Sigmoid colon (tissue), 7 donors: Measurements from ENCODE around the gene LRRC56. TPM values are rescaled to one million over a fixed set of nuclear protein-coding genes. Genes with fewer than 3 reads are reported as not detected.

Source experiments
- DNase-seq: peaks from one replicate; pipeline ENCODE4 v3.0.0-alpha.2; 2019
- H3K27ac ChIP-seq, 4 donors: fragments of 200-600 bp; sonication (generic); one replicate each; pipeline ENCODE4 v1.5.1; 2016 to 2019; ENCODE audit warnings: mild to moderate bottlenecking in 1 of 4
- H3K27me3 ChIP-seq, 3 donors: fragments of 200-600 bp; sonication (generic); one replicate each; pipeline ENCODE4 v1.5.1; 2019; ENCODE audit warnings: mild to moderate bottlenecking in 1 of 3
- H3K36me3 ChIP-seq, 4 donors: fragments of 200-600 bp; sonication (generic); one replicate each; pipeline ENCODE4 v1.5.1; 2016 to 2019
- H3K4me1 ChIP-seq, 4 donors: fragments of 200-600 bp; sonication (generic); one replicate each; pipeline ENCODE4 v1.5.1; 2017 to 2019
- H3K4me3 ChIP-seq, 4 donors: fragments of 200-600 bp; sonication (generic); one replicate each; pipeline ENCODE4 v1.5.1; 2017 to 2019; ENCODE audit warnings: mild to moderate bottlenecking in 2 of 4, moderate library complexity in 1 of 4
- H3K9me3 ChIP-seq, 4 donors: fragments of 200-600 bp in 3 of 4; sonication (generic) in 3 of 4; one replicate each; pipeline versions ENCODE4 v1.5.1 to v1.6.1; 2013 to 2019
- EP300 ChIP-seq, 4 donors: sonication (generic); formaldehyde crosslinking; IDR thresholded peaks; one replicate each; pipeline ENCODE4 v1.6.1; 2017; ENCODE audit warnings: antibody characterized with exemption in 4 of 4
- POLR2A ChIP-seq, 2 donors: fragments of 450-650 bp; IDR thresholded peaks; one replicate each; pipeline ENCODE4 v1.6.1; 2016; ENCODE audit warnings: antibody characterized with exemption in 2 of 2, mild to moderate bottlenecking in 2 of 2, moderate library complexity in 2 of 2
- POLR2AphosphoS5 ChIP-seq, 4 donors: sonication (generic); formaldehyde crosslinking; IDR thresholded peaks; one replicate each; pipeline ENCODE4 v1.6.1; 2017; ENCODE audit warnings: antibody characterized with exemption in 4 of 4
- WGBS, 2 donors: extraction: QIAGEN DNeasy Blood & Tissue Kit; methylation state at CpG; one replicate each; pipeline ENCODE4 v1.1.7; 2013; 5-methylcytosine and 5-hydroxymethylcytosine counted together
- intact Hi-C: fragments of 100-400 bp; cut with DNase I; formaldehyde crosslinking; loops from one replicate; pipeline ENCODE4 v1.15.1; 2023
- polyA plus RNA-seq, 3 donors: library from polyadenylated mRNA; stranded (reverse); fragments of 200-250 nt; gene quantifications; one replicate each; pipeline ENCODE4 v1.2.3, GENCODE V29; 2013
- total RNA-seq, 4 donors: library from RNA; depleted of rRNA; stranded (reverse); fragments of >200 nt; gene quantifications; one replicate each; pipeline ENCODE4 v1.1.0, GENCODE V29; 2016
- TF ChIP-seq, protein P1 (sequence below), 4 experiments: fragments of 450-650 bp in 3 of 4; fragments of 200-600 bp in 1 of 4; IDR thresholded peaks; one replicate each; pipeline ENCODE4 v1.5.1; 2016 to 2019; ENCODE audit warnings: antibody characterized with exemption in 4 of 4, mild to moderate bottlenecking in 3 of 4, moderate library complexity in 2 of 4
- donor health status: healthy with polysubstance abuse.
- donor health status: Bipolar disorder and iron deficiency.
- donor health status: healthy.

The LRRC56 gene
- total and polyA plus RNA-seq, 7 donors: 0.14 to 5.9 (median 4.1) TPM; not detected in 3

- DNase-seq: no peak
- intact Hi-C loops: no loop called here
- H3K9me3 ChIP-seq: no peaks in the 10 kb centered on the region
- peaks cover 44 to 61% (median 57%) of the 10 kb centered on the region in 3 donors for H3K27me3 ChIP-seq
- TF ChIP-seq POLR2A (IDR thresholded peaks at IDR 0.05) (no peak), POLR2AphosphoS5 (IDR thresholded peaks at IDR 0.05) (no peak), EP300 (IDR thresholded peaks at IDR 0.05) (no peak)
- TF ChIP-seq, protein P1, sequence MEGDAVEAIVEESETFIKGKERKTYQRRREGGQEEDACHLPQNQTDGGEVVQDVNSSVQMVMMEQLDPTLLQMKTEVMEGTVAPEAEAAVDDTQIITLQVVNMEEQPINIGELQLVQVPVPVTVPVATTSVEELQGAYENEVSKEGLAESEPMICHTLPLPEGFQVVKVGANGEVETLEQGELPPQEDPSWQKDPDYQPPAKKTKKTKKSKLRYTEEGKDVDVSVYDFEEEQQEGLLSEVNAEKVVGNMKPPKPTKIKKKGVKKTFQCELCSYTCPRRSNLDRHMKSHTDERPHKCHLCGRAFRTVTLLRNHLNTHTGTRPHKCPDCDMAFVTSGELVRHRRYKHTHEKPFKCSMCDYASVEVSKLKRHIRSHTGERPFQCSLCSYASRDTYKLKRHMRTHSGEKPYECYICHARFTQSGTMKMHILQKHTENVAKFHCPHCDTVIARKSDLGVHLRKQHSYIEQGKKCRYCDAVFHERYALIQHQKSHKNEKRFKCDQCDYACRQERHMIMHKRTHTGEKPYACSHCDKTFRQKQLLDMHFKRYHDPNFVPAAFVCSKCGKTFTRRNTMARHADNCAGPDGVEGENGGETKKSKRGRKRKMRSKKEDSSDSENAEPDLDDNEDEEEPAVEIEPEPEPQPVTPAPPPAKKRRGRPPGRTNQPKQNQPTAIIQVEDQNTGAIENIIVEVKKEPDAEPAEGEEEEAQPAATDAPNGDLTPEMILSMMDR (IDR thresholded peaks at IDR 0.05): no peak
- peaks cover 0 to 36% (median 33%) of the 10 kb centered on the region in 4 donors for H3K4me1 ChIP-seq
- H3K4me3 ChIP-seq: no peak overlapping the region
- H3K36me3 ChIP-seq: no peaks in the 10 kb centered on the region
- 89% methylated on average over 20 of the region's 20 CpGs for WGBS, 2 donors
- H3K27ac ChIP-seq: no peak overlapping the region
These were observed 21.2 kb downstream of the LRRC56 start for GRCh38 chr11:558503-558902.

DNA sequence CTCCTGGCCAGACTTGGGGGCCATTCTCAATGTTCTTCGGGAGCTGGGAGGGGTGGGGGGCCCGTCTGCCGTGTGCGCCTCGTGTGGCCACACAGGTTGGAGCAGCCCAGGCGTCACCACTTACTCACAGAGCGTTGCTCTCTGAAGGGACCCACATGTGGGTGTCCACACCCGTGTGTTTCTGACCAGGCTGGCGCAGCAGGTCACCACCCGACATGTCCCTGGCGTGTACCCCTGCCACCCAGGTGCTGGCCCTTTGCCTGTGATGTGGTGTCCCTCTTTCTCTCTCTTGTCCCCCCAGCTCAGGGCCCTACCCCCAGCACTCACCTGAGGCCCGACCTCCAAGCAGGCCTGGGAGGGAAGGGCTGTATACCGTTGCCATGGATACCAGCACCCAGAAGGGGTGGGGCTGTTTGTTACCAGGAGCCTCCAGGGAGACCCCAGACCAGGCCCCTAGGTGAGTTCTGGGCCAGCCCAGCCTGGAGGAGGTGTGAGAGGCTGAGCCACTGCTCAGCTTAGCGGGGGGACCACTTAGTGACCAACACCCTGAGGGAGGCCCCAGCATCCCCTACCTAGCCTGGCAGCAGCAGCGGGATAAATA lies 21.8 kb downstream of the LRRC56 start:
- DNase-seq: no peak
- no peaks in the 10 kb centered on the region for H3K9me3 ChIP-seq
- TF ChIP-seq POLR2AphosphoS5 (IDR thresholded peaks at IDR 0.05) (no peak), POLR2A (IDR thresholded peaks at IDR 0.05) (no peak), EP300 (IDR thresholded peaks at IDR 0.05) (no peak)
- TF ChIP-seq, protein P1 (IDR thresholded peaks at IDR 0.05): no peak
- no peak overlapping the region for H3K4me3 ChIP-seq
- intact Hi-C loops: no loop called here
- no peaks in the 10 kb centered on the region for H3K36me3 ChIP-seq
- H3K27ac ChIP-seq: no peak overlapping the region
- peaks cover 0 to 36% (median 33%) of the 10 kb centered on the region in 4 donors for H3K4me1 ChIP-seq
- WGBS, 2 donors: 66 to 85% methylated on average over 15 of the region's 15 CpGs
- peaks cover 38 to 55% (median 50%) of the 10 kb centered on the region in 3 donors for H3K27me3 ChIP-seq

GRCh38 chr11:559712-560304 lies 22.5 kb downstream of the LRRC56 start:
- WGBS, 2 donors: 18 to 67% methylated on average over 18 of the region's 18 CpGs
- peaks cover 31 to 48% (median 44%) of the 10 kb centered on the region in 3 donors for H3K27me3 ChIP-seq
- intact Hi-C loops: no loop called here

DNA sequence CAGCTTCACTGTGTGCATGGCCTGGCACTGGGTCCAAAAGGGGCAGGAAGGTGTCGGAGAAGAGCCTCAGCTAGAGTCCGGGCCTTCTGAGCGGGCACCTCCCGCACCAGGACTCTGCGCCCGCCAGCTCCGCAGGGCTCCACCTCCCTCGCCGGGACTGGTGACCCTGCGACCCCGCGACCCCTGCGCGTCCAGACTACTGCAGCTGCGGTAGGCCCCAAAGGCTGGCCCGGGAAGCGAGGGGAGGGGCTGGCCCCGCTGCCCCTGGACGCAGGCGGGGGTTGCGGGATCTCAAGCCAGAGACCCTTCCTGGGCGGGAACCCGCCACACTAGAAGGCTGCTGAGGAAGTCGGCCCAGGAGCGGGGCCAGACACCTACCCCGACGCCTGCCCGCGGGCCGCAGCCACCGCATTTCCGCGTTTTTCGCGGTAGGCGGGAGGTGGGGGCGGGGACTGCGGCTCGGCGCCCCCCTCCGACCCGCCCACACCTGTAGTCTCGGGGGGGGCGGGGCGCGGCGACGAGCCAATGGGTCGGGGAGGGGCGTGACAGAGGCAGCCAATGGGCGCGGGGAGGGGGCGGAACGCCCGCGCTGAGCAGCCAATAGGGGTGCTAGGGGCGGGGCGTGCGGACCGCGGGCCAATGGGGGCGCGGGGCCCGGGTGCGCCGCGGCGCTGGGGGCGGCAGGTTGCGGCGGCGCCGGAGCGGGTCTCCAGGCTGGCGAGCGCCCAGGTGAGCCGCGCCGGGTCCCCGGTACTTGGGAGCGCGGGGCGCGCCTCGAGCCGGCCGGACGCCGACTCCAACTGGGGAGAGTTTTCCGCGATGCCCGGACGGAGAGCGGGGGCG lies 23.2 kb downstream of the LRRC56 start, which contains the start of the genes LMNTD2 and RASSF7:
LMNTD2 (minus strand) TSS at position 434 of the 843 bp plus-strand sequence; CDS start at position 412, 22 bp downstream.
RASSF7 (plus strand) TSS at position 666 of the 843 bp plus-strand sequence. CDS start 799 bp downstream, outside the sequence.
- intact Hi-C loops: no loop called here
- Histone ChIP-seq H3K36me3 (no peaks in the 10 kb centered on the region), H3K4me1 (peaks cover 0 to 22% (median 20%) of the 10 kb centered on the region in 4 donors), H3K27ac (peak within 1 kb of the TSS; percentile 3 to 59 (median 54)), H3K27me3 (peaks cover 25 to 41% (median 38%) of the 10 kb centered on the region in 3 donors), H3K4me3 (peak within 1 kb of the TSS; percentile 38 to 74 (median 68)), H3K9me3 (no peaks in the 10 kb centered on the region)
- TF ChIP-seq, protein P1 (IDR thresholded peaks at IDR 0.05): no peak
- TF ChIP-seq POLR2A (IDR thresholded peaks at IDR 0.05): peak in 1 of 2 donors; percentile 48
- peak in 1 of 4 donors; percentile 30 for TF ChIP-seq POLR2AphosphoS5 (IDR thresholded peaks at IDR 0.05)
- 1 to 3% methylated on average over 95 of the region's 95 CpGs for WGBS, 2 donors
- DNase-seq: peak; percentile 93

More at GRCh38 chr11:559712-560304, 22.5 kb downstream of the LRRC56 start:
- peak overlapping the region in 3 of 4 donors; percentile 52 to 56 (median 53) for H3K27ac ChIP-seq
- H3K4me3 ChIP-seq: peak overlapping the region in 3 of 4 donors; percentile 67 to 74 (median 68)
- H3K36me3 ChIP-seq: no peaks in the 10 kb centered on the region
- no peak for TF ChIP-seq POLR2AphosphoS5 (IDR thresholded peaks at IDR 0.05)
- no peak for TF ChIP-seq POLR2A (IDR thresholded peaks at IDR 0.05)
- TF ChIP-seq, protein P1 (IDR thresholded peaks at IDR 0.05): no peak
- no peak for TF ChIP-seq EP300 (IDR thresholded peaks at IDR 0.05)
- no peaks in the 10 kb centered on the region for H3K9me3 ChIP-seq
- DNase-seq: no peak
- peaks cover 0 to 30% (median 27%) of the 10 kb centered on the region in 4 donors for H3K4me1 ChIP-seq
